Stimulated activated CD4-positive, alpha-beta T cell treated with anti-CD3 and anti-CD28 coated beads, Interleukin-15, amount 100 ng/mL, for 1 hour (primary cell): ENCODE results near the gene SLC25A20.

ENCODE experiments used
- DNase-seq, 2 donors: peaks; one replicate each; pipeline ENCODE4 v3.0.0-alpha.2; 2020; ENCODE audit warnings: low read depth in 1 of 2, low spot score in 1 of 2

SLC25A20 gene

DNA sequence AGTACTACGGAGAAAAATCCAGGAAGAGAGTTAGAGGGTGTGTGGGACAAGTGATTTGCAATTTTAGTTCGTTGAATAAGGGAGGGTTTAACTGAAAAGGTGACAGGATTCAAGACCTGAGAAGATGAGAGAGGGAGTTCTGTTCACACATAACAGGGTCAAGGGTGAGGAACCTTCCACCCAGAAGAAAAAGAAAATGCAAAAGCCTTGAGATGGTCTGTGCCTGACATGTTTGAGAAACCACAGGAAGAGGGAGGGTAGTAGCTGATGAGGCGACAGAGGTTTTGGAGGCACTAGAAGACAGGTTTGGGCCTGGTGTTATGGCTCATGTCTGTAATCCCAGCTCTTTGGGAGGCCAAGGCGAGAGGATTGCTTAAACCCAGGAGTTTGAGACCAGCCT lies 591 bp upstream of the SLC25A20 start:
- no peak for DNase-seq

DNA sequence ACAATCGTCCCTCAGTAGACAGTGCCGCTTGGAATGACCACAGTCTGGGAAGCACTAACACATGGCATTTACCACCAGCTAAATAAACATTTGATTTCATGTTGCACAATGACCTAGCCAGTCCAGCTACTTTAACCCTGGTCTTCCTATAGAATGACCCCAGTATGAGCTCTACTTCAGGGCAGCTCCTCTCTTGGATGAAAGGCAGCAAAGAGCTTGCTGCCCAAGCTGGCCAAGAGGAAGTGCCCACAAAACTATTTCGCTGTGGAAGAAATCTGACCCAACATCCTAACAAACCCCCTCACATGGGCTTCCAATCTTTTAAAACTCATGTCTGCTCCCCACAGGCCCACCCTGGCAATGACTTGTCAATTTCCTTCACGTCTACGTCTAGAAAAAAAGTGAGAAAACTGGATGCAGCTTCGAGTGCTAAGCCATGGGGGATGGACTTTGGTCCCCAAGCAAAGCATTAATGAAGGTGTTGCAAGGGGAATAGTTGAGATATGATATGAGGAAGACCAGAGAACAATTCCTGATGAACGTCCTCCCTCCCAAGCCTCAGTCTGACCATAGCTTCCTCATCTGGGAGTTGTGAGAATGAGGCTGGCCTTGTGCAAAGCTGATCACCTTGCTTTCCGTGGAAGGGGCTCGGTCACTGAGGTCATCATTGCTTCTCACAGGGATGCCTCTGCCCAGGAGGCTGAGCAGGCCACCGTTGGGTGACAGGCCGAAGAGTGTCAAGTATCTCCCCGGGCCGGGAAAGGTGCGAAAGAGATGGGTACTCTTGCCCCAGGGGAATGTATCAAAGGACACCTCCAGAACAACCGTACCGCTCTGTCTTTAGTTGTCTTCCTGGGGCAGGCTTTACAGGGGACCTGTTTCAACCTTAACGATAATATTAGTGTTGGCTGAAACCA lies 964 bp downstream of the SLC25A20 start:
- DNase-seq: no peak

DNA sequence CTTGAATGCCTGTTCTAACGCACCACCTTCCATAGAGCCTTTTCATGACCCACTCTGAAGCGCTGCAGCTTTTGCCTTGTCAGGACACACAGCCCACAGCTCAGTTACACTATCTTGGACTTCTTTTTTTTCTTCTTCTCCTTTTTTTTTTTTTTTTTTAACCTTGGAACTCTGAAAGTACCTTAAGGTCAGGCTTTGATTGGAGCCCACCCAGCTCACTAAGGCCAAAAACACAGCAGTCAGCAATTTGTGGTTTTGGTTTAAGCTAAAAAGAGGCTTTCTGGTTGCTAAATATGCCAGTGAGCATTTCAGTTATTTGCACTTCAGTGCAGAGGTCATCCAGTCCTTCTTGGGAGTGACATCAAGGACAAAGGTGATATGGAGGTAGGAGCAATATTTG lies 1.7 kb downstream of the SLC25A20 start:
- no peak for DNase-seq

DNA sequence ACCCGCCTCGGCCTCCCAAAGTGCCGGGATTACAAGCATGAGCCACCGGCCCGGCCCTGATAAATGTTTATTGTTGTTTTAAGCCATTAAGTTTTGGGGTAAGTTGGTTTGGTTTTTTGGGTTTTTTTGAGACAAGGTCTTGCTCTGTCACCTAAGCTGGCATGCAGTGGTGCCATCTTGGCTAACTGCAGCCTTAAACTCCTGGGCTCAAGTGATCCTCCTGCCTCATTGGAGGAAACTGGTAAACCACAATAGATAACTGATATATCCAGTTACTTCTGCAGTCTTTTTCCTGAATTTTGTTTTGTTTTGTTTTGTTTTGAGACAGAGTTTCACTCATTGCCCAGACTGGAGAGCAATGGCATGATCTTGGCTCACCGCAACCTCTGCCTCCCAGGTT lies 4.2 kb downstream of the SLC25A20 start:
- no peak for DNase-seq

DNA sequence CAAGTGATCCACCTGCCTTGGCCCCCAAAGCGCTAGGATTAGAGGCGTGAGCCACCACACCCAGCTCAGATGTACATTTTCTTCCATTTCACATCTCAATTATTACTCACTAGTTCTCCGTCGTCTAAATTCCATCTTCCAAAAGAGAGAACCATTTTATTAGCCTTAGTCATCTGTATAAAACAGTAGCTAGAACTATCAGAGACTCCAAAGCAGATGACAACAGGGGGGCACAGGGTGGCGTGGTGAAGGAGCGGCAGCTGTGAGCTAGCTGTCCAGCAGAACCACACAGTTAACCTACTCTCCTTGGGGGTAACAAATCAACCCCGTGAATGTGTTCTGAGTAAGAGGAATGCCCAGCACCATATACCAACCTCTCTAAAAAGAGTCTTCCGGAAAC lies 7.1 kb downstream of the SLC25A20 start:
- DNase-seq: no peak

DNA sequence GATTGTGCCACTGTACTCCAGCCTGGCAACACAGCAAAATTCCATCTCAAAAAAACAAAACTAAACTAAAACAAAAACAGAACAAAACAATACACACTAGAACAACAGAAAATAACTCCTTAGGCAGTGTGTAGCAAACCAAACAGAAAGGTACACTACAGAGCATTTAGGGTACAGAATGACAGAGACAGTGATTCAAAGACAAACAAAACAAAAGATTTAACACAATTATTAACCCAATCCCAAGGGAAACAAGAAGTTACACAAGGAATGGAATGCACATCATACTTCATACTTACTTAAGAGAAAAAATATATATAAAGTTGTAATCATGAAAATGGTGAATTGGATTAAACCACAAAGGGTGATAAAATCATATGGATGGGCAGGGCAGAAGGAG lies 12.9 kb downstream of the SLC25A20 start:
- DNase-seq: no peak

DNA sequence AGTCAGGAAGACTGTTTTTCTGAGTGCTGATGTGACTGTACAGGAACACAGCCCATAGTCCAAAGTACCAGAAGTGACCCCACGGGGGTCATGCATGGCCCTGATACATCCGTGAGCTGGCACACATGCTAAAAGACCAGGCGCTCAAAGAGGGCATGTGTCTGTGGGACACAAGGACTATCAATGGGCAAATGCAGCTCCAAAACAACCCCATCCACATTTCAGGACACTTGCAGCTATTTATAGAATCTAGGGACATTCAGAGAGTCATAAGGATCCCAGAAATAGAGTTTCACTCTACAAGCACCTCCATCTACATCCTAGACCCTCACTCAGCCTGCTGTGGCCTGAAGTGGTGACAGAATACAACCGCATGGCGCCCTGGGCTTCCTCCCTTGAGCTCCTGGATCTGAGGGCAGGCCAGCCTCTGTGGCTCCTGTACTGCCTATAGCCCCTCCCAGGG lies 17.0 kb downstream of the SLC25A20 start:
- no peak for DNase-seq

DNA sequence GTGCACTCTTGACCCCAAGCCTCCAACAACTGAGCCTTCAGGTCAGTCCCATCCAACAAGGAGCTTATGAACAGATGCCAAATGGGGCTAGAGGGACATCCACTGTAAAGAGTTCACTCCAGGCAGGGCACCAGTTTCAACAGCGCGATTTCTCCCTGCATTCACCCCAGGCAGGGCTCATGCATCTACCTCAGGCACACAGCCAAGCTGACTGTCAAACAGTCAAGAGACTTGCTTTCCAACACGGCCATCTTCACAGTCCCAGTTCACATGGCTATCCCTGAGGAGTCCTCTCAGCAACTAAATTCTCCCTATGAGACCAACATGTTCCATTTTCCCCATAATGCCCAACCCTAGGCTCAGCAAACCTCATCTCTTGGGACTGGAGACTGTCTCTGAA lies 17.7 kb downstream of the SLC25A20 start:
- DNase-seq: no peak

DNA sequence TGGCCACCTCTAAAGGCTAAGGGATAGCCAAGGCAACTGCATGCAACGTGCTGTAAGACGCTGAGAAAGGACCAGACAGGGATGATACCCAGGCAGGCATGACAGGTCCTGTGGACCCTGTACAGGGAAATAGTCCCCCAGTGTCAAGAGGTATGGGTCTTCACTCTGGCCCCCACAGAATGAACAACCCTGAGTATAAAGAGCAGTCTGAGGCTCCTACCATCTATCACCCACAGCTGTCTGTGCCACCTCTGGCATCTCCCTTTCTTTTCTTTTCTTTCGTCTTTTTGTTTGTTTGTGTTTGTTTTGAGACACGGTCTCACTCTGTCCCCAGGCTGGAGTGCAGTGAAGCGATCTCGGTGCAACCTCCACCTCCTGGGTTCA lies 18.7 kb downstream of the SLC25A20 start:
- no peak for DNase-seq

DNA sequence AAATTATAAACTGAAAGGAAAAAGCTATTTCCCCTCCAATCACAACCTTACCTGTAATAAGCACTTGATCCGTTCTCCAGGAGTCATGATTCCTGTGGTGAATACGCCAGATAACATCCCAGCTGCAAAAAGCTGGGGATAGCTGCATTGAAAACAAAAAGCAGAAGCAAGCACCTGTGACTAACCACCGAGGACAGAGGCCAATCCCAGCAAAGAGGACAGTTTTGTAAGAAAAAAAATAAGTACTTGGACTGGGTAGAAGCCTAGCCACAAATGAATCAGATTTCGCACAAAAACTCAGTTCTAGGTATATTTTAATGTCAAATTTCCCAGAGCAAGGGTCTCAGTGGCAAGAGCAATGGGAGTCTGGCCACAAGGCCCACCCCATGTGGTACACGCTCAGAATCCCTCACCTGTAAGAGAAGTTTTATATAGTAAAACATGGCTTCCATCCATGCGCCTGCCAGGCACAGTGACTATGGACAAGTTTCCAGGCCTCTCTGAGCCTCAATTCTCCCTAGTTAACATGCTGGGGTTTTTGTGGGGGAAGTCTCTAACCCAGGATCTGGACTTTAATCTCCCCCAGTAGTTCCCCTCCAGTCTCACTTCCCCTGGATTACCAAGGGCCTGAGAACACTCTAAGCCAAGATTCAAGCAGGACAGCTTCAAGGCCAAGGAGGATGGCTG lies 19.2 kb downstream of the SLC25A20 start:
- DNase-seq: no peak

DNA sequence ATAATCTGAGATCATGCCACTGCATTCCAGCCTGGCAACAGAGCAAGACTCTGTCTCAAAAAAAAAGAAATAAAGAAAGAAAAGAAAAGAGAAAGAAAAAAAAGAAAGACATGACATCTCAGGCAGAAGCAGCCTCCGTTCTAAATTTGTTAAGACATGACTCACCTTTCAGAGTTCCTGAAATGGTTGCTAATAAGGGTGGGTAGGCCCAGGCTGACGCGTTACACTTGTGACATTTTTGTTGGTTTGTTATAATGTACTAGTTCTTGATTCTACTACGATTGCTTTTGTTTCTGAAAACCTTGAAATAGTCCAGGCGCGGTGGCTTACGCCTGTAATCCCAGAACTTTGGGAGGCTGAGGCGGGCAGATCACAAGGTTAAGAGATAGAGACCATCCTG lies 21.0 kb downstream of the SLC25A20 start:
- no peak for DNase-seq

DNA sequence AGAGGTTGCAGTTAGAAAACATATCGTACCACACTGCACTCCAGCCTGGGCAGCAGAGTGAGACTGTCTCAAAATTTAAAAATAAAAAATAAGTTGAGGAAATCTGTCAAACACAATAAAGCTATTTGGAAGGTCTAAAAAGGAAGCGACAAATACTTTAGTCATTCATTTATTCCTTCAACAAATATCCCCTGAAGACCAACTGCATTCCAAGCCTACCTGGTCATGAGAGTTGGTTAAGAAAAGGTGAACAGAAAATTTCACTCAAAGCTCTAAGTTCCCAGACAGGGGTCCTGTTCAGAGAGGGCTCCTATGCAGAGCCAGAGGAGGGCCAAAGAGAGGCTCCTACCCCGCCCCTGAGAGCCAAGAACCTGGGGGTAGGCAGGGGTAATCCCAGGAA lies 35.6 kb downstream of the SLC25A20 start:
- no peak for DNase-seq

DNA sequence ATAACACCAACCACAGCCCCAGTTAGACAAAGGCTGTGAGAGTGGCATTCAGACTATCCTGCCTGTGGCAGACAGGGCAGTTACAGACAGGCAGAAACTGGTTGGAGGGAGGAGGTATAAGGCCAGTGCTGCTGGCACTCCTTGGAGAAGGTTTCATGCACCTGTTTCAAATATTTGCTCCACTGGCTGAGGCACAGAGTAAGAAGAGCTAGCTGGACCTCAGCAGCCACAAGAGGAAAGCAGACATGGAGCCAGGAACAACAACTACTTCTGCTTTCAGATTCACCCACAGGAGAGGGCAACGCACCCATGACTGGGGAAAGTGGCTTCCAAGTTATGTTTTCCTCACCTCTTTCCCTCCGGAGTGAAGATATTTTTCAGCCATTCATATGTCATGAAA lies 39.5 kb downstream of the SLC25A20 start:
- DNase-seq: no peak

DNA sequence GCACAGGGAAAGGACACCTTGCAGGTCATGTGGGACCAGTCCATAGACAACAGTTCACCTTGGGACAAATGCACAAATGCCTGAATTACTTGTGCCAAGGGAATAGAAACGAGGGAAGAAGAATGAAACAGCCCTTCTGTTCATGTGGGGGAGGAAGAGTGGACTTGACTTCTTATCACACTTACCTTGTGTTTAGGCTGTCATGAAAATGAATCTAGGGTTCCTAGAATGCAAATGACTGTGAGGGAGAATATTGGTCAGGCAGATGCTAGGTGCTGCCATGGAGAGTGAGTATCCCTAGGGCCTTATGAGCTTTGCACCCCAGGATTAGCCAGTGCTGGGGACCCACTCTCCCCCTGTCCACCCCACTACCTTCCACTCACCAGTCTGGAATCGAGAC lies 40.0 kb downstream of the SLC25A20 start:
- no peak for DNase-seq

DNA sequence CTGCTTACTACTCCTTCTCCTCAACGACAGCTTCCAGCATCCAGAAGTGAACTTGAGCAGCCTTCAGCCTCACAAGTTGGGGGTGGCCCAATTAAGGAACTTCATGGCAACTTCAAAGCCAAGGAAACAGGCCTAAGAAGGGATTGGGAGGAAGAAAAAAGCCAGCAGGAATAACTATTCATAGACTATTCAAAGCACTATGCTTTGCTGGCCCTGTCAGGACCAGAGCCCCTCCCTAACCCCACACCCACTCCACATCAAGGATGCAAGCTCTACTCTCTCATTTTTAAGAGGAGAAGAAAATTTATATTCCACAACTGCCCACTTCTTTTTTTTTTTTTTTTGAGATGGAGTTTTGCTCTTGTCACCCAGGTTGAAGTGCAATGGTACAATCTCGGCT lies 41.0 kb downstream of the SLC25A20 start:
- no peak for DNase-seq

DNA sequence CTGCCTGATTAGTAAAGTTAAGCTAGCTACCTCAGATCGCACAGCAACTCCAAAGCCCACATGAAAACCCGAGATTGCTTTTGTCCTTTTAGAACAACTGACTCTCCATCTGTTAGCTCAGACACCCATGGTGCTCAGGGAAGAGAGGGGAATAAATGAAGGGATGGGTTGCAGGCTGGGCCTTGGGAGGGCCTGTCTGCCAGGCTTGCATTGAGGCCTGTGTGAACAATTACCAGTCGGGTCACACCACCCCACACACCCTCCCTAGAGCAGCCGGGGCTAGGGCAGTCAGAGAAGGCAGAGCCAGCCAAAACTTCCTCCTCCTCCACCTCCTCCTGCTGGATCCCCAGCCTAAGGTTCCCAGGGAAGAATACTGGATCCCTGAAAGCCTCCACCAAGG lies 42.2 kb downstream of the SLC25A20 start:
- DNase-seq: no peak

DNA sequence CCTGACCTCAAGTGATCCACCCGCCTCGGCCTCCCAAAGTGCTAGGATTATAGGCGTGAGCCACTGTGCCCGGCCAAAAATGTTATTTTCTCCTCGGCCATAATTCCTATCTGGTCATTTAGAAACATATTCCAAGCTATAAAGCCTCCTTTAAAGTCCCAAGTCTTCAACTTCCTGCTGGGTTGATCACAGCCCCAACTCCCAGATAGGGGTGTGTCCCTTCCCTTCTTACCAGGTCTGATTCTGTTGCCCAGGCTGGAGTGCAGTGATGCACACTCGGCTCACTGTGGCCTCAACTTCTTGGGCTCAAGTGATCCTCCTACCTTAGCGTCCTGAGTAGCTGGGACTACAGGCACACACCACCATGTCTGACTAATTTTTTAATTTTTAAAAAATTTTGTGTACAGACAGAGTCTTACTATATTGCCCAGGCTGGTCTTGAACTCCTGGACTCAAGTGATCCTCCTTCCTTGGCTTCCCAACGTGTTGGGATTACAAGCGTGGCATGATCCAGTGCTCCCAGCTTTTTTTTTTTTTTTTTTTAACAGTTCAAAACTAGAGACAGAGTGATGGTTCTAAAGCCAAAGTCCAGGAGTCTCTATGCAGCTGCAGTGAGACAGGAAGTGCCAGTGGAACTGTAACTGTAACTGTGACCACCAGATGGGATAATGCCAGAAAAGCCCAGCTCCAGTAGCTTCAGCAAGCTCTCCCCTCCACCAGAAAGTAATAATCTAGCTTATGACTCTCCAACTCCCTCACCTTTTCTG lies 42.8 kb downstream of the SLC25A20 start:
- no peak for DNase-seq

DNA sequence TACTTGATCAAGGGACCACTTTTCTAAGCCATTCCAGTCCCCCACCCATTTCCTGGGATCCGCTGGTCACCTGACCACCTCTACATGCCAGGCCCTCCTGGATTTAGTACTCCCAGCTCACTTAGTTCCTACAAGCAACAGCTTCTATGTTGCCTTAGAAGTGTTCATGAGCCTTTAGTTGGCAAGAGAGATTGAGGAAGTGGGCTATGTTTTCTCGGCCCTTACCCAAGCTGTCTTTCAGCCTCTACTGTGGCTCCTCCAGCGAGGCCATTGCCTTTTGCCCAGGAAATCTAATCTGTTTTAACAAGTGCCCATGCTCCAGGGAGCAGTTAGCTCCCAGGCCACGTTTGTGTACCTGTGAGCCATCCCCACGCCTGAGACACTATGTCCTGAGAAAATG lies 46.5 kb downstream of the SLC25A20 start:
- DNase-seq: no peak

DNA sequence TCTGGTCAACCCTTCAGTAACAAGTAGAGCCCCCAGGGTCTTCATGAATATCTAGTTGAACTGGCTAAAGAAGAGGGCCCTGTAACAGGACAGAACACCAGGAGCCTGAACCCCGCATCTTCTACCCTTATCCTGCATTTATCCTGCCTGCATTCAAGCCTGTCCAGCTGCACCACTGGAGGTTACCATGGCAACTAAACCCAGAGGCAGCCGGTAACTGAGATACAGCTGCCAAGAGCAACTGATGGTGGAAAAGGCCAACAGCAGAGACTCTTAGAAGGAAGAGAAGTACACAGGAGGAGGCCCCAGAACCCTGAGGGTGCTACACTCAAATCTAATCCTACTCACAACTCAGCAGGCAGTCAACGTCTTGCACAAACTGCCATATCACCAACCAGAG lies 47.3 kb downstream of the SLC25A20 start:
- no peak for DNase-seq

DNA sequence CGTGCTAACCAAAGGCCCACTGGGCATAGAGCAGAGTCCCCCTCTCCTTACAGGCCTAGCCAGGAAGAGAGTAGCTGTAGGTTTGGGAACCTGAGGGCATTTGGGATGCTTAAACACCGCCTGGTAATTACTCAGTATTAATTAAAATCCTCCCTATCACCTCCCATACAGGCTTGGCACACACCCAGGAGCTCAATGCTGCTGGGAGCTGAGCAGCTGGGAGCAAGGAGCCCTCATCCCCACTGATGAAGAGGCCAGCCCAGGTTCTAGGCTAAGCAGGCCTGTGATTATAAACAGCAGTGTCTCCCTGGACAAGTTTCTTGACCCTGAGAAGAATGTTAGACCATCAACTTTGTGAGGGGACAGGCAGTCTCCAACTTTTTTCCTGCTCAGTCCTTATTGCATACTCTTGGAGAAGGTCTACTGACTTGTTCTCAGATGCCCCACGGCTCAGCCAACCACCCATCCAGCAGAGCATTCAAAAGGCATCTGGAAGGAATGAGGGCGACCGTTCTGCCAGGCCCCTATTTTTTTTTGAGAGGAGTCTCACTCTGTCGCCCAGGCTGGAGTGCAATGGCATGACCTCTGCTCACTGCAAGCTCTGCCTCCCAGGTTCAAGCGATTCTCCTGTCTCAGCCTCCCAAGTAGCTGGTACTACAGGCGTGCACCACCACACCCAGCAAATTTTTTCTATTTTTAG lies 49.7 kb downstream of the SLC25A20 start:
- DNase-seq: no peak
